B cell (primary cell): ENCODE results near the gene NUDCD3. TPM values are rescaled to one million over a fixed set of nuclear protein-coding genes. Genes with fewer than 3 reads are reported as not detected.

Source experiments
- ATAC-seq: fragments of 200-7000 bp; cut with Tn5 transposase; one replicate; pipeline ENCODE4 v1.10.0; 2021; ENCODE audit warnings: low read depth, mild to moderate bottlenecking, moderate number of reproducible peaks, moderate library complexity
- CTCF ChIA-PET: fragments of 350-600 bp; sonication (Branson Sonifier 250); formaldehyde crosslinking; loops from one replicate; lab custom pipeline; 2021; ENCODE audit warnings: antibody characterized with exemption, inconsistent platforms; lab: Charles Lee
- POLR2A ChIA-PET: fragments of 350-600 bp; sonication (Branson Sonifier 250); formaldehyde crosslinking; loops from one replicate; lab custom pipeline; 2021; ENCODE audit warnings: antibody characterized with exemption; lab: Charles Lee
- DNase-seq: peaks from one replicate; pipeline ENCODE4 v3.0.0; 2013
- H2AFZ ChIP-seq: 2 replicates; pipeline ENCODE4 v1.6.1; 2012; ENCODE audit warnings: mild to moderate bottlenecking, low read depth, low read length; ENCODE audit not compliant: insufficient read depth, poor library complexity, severe bottlenecking
- H3K27ac ChIP-seq, 2 donors: 1 replicate in 1 of 2; 2 replicates in 1 of 2; pipeline ENCODE4 v1.5.1; 2012 to 2013; ENCODE audit warnings: low read length in 2 of 2, mild to moderate bottlenecking in 2 of 2, moderate library complexity in 1 of 2
- H3K27me3 ChIP-seq, 4 experiments: fragments of 200-600 bp in 1 of 4; sonication (generic) in 1 of 4; replicated peaks in 1 of 4; 1 replicate in 2 of 4; 2 replicates in 2 of 4; pipeline versions ENCODE4 v1.6.1 to v1.7.0; 2013 to 2016; ENCODE audit warnings: low read length in 3 of 4, mild to moderate bottlenecking in 2 of 4, mixed read lengths in 1 of 4, moderate library complexity in 1 of 4; ENCODE audit not compliant: insufficient read depth in 4 of 4, control insufficient read depth in 3 of 4; ENCODE audit errors: control extremely low read depth in 1 of 4
- H3K36me3 ChIP-seq, 2 experiments: replicated peaks in 1 of 2; 1 replicate in 1 of 2; 2 replicates in 1 of 2; pipeline versions ENCODE4 v1.6.1 to v1.7.1; 2013; ENCODE audit warnings: low read length in 1 of 2; ENCODE audit not compliant: insufficient read depth in 2 of 2, control insufficient read depth in 1 of 2; ENCODE audit errors: control extremely low read depth in 1 of 2, extremely low read depth in 1 of 2
- H3K4me1 ChIP-seq, 2 donors: fragments of 200-600 bp in 1 of 2; sonication (generic) in 1 of 2; 1 replicate in 1 of 2; 2 replicates in 1 of 2; pipeline versions ENCODE4 v1.5.1 to v1.6.1; 2013 to 2017; ENCODE audit warnings: low read length in 2 of 2; ENCODE audit not compliant: control insufficient read depth in 2 of 2, insufficient read depth in 2 of 2
- H3K4me2 ChIP-seq: replicated peaks from 2 replicates; pipeline ENCODE3; 2012; ENCODE audit warnings: mild to moderate bottlenecking, low read depth, low read length; ENCODE audit not compliant: poor library complexity, severe bottlenecking
- H3K4me3 ChIP-seq, 5 experiments: fragments of 200-600 bp in 1 of 5; sonication (generic) in 1 of 5; 1 replicate in 3 of 5; 2 replicates in 2 of 5; pipeline versions ENCODE4 v1.5.1 to v1.7.0; 2011 to 2016; ENCODE audit warnings: low read length in 4 of 5, mild to moderate bottlenecking in 4 of 5, low read depth in 2 of 5, control low read depth in 1 of 5, moderate library complexity in 1 of 5; ENCODE audit not compliant: insufficient read depth in 1 of 5; ENCODE audit errors: control extremely low read depth in 1 of 5, extremely low read depth in 1 of 5
- H3K79me2 ChIP-seq: fragments of 200-600 bp; sonication (generic); one replicate; pipeline ENCODE4 v1.6.0; 2016; ENCODE audit warnings: low read length; ENCODE audit not compliant: control insufficient read depth, insufficient read depth
- H3K9ac ChIP-seq: fragments of 200-600 bp; sonication (generic); 2 replicates; pipeline ENCODE4 v1.6.1; 2017; ENCODE audit warnings: mild to moderate bottlenecking, low read length, moderate library complexity
- H3K9me3 ChIP-seq, 3 donors: one replicate each; pipeline versions ENCODE4 v1.6.1 to v1.7.1; 2013; ENCODE audit warnings: low read length in 2 of 3; ENCODE audit not compliant: control insufficient read depth in 2 of 3, insufficient read depth in 1 of 3; ENCODE audit errors: control extremely low read depth in 1 of 3
- H4K20me1 ChIP-seq: 2 replicates; pipeline ENCODE4 v1.6.0; 2012; ENCODE audit warnings: mild to moderate bottlenecking, low read length; ENCODE audit not compliant: insufficient read depth, control insufficient read depth, poor library complexity, severe bottlenecking
- H3K27ac Mint-ChIP-seq: one replicate; pipeline ENCODE4 v1.8.0; 2021; ENCODE audit warnings: mixed read lengths
- H3K27me3 Mint-ChIP-seq: one replicate; pipeline ENCODE4 v1.8.0; 2021; ENCODE audit warnings: mixed read lengths
- H3K4me1 Mint-ChIP-seq: one replicate; pipeline ENCODE4 v1.8.0; 2021; ENCODE audit warnings: mixed read lengths
- H3K4me3 Mint-ChIP-seq: one replicate; pipeline ENCODE4 v1.8.0; 2021; ENCODE audit warnings: mixed read lengths
- H3K9me3 Mint-ChIP-seq: one replicate; pipeline ENCODE4 v1.8.0; 2022; ENCODE audit warnings: mixed read lengths; ENCODE audit not compliant: insufficient read depth
- CTCF ChIP-seq: fragments of 200-600 bp; IDR thresholded peaks from one replicate; pipeline ENCODE4 v1.8.0; 2022; ENCODE audit warnings: antibody characterized with exemption, mild to moderate bottlenecking
- EZH2 ChIP-seq: IDR thresholded peaks from 2 replicates; pipeline ENCODE4 v1.6.1; 2012; ENCODE audit warnings: borderline replicate concordance, low read depth, mild to moderate bottlenecking, moderate library complexity, low read length; ENCODE audit not compliant: insufficient read depth, poor library complexity, severe bottlenecking
- WGBS: methylation state at CpG from one replicate; pipeline ENCODE4 v1.1.5; 2013; ENCODE audit warnings: missing lambda C conversion rate; ENCODE audit not compliant: insufficient coverage; 5-methylcytosine and 5-hydroxymethylcytosine counted together
- intact Hi-C: fragments of 100-400 bp; cut with micrococcal nuclease; formaldehyde crosslinking; loops from one replicate; pipeline ENCODE4 v1.10.0; 2022
- polyA plus RNA-seq: library from polyadenylated mRNA; depleted of rRNA; stranded (reverse); fragments of >200 nt; gene quantifications from 2 replicates; pipeline ENCODE4 v1.2.3, GENCODE V29; 2012
- total RNA-seq, 2 donors: library from RNA; stranded (reverse); fragments of 120-200 nt in 1 of 2; gene quantifications; 1 replicate in 1 of 2; 2 replicates in 1 of 2; pipeline versions ENCODE4 v1.2.3 to v1.2.4, GENCODE V29; 2013 to 2022

NUDCD3 gene
- total and polyA plus RNA-seq, 2 donors (not counting 1 experiment from before 2014, with no cell fraction given) = 29.8 to 101 TPM

GRCh38 chr7:44486693-44487092, 3.8 kb downstream of the NUDCD3 start:
- Mint-ChIP-seq H3K9me3 (peaks cover 9% of the 10 kb centered on the region), H3K4me3 (no peak overlapping the region), H3K4me1 (peaks cover 55% of the 10 kb centered on the region), H3K27ac (no peak overlapping the region), H3K27me3 (no peaks in the 10 kb centered on the region)
- ChIA-PET CTCF (no interaction called here), POLR2A (interaction anchor here (0.7 kb wide), 1 partner anchor 30 kb away, joined by 6 read pairs; no protein-coding TSS in a partner anchor)
- Histone ChIP-seq H2AFZ (no peak overlapping the region), H3K4me2 (no peak overlapping the region), H3K9ac (no peak overlapping the region), H3K27ac (no peak overlapping the region), H3K4me1 (peaks cover 19 to 33% of the 10 kb centered on the region in 2 donors), H4K20me1 (peaks cover 64% of the 10 kb centered on the region), H3K4me3 (no peak overlapping the region), H3K36me3 (peaks cover 4 to 52% of the 10 kb centered on the region in 2 experiments), H3K9me3 (peaks cover 0 to 8% (median 0%) of the 10 kb centered on the region in 3 donors), H3K27me3 (no peaks in the 10 kb centered on the region), H3K79me2 (peaks cover 79% of the 10 kb centered on the region)
- 95% methylated on average over 1 of the region's 1 CpG for WGBS
- TF ChIP-seq EZH2 (no peak), CTCF (no peak)
- DNase-seq (no peak), ATAC-seq (no peak)
- intact Hi-C loops = no loop called here

- ChIA-PET CTCF (no interaction called here), POLR2A (no interaction called here)
- Histone ChIP-seq H2AFZ (no peak overlapping the region), H3K79me2 (peaks cover 86% of the 10 kb centered on the region), H3K27me3 (no peaks in the 10 kb centered on the region), H3K9ac (no peak overlapping the region), H3K36me3 (peaks cover 4 to 59% of the 10 kb centered on the region in 2 experiments), H3K4me3 (no peak overlapping the region), H3K9me3 (peaks cover 0 to 8% (median 0%) of the 10 kb centered on the region in 3 donors), H3K4me1 (peaks cover 19 to 33% of the 10 kb centered on the region in 2 donors), H3K4me2 (no peak overlapping the region), H4K20me1 (peaks cover 70% of the 10 kb centered on the region), H3K27ac (no peak overlapping the region)
- H3K27ac Mint-ChIP-seq = no peak overlapping the region
- H3K27me3 Mint-ChIP-seq = no peaks in the 10 kb centered on the region
- TF ChIP-seq CTCF = no peak
- TF ChIP-seq EZH2 = no peak
- H3K4me3 Mint-ChIP-seq = no peak overlapping the region
- intact Hi-C loops = no loop called here
- no peak for DNase-seq
- H3K9me3 Mint-ChIP-seq = peaks cover 9% of the 10 kb centered on the region
- 100% methylated on average over 1 of the region's 4 CpGs for WGBS
- peaks cover 54% of the 10 kb centered on the region for H3K4me1 Mint-ChIP-seq
- no peak for ATAC-seq
Measured at GRCh38 chr7:44486001-44486400, 4.5 kb downstream of the NUDCD3 start.
